HG02588 (cell line): ENCODE results near the gene SMTNL2.
"Not testable (repeated sequence)": the region's sequence is repeated elsewhere in the genome, so short reads cannot be mapped to it uniquely, and the experiment has no call there.

Source experiments
- ATAC-seq: cut with Tn5 transposase; IDR thresholded peaks from one replicate; pipeline ENCODE4 v1.9.1; 2021; ENCODE audit warnings: mild to moderate bottlenecking, moderate library complexity; ENCODE audit not compliant: unreplicated experiment

Gene SMTNL2

DNA sequence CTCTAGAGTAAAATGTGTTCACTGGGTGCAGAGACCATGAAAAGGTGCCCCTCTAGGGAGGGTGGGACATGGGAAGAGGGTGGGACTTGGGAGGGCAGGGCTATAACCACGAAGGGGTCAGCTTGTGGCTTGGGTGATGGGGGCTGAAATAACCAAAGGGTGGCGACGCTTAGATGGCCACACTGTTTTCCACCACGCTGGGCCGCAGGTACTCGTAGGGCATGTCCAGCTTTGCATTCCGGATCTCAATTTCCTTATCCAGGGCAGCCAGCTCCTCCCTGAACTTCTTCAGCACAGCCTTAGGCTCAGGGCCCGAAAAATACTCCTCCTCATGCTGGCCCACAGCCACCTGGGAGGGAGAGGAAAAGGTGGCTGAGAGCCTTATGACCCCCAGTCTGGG lies 47.1 kb downstream of the SMTNL2 start:
- no peak for ATAC-seq

GRCh38 chr17:4631836-4632580 lies 47.7 kb downstream of the SMTNL2 start:
- ATAC-seq, result no peak

- no peak for ATAC-seq
Observed at GRCh38 chr17:4632581-4632920, 48.2 kb downstream of the SMTNL2 start.

DNA sequence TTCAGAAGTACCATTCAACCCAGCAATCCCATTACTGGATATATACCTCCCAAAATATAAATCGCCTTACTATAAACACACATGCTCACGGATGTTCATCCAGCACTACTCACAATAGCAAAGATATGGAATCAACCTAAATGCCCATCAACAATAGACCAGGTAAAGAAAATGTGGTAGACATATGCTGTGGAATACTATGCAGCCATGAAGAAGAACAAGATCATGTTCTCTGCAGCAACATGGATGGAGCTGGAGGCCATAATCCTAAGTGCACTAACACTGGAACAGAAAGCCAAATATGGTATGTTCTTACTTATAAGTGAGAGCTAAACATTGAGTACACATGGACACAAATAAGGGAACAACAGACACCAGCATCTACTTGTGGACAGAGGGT lies 49.3 kb downstream of the SMTNL2 start:
- ATAC-seq, result no peak

DNA sequence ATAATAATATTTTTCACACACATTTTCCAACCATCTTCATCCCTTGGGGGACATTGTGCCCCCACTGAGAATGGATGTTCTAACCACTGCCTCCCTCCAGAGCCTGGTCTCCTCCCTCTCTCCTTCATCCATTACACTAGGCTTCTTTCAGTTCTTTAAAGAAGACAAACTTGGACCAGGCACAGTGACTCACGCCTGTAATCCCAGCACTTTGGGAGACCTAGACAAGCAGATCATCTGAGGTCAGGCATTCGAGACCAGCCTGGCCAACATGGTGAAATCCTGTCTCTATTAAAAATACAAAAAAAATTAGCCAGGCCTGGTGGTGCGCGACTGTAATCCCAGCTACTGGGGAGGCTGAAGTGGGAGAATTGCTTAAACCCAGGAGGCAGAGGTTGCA lies 50.6 kb downstream of the SMTNL2 start:
- no peak for ATAC-seq

- no peak for ATAC-seq
Observed at GRCh38 chr17:4635823-4636375, 51.6 kb downstream of the SMTNL2 start.

DNA sequence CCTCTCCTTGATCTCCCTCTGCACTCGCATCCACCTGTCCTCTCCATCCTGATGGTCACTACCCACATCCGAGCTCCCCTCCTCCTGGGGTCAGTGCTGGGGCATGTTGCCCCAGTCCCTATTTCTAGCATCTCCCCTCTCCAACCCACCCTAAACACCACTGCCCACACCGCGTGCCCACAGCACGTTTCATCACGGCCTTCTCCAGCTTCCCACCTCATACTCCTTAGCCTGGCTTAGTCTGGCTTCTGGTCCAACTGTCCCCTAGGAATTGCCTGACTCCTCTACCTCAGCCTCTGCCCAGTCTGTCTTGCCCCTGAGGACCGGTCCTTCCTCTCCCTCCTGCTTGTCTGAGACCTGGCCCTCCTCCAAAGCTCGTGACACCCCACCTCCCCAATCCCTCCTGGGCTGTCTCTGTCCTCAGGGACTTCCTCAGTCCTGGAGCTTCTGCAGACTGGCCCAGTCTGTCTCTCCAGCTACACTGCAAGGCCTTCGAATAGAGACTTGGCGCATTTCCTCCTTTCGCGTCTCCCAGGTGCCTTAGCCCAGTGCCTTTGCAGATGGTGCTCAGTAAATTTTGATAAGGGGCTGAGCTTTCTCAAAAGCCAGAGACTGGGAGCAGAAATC lies 52.3 kb downstream of the SMTNL2 start:
- no peak for ATAC-seq

GRCh38 chr17:4638766-4639165 lies 54.4 kb downstream of the SMTNL2 start:
- not testable (repeated sequence) for ATAC-seq

DNA sequence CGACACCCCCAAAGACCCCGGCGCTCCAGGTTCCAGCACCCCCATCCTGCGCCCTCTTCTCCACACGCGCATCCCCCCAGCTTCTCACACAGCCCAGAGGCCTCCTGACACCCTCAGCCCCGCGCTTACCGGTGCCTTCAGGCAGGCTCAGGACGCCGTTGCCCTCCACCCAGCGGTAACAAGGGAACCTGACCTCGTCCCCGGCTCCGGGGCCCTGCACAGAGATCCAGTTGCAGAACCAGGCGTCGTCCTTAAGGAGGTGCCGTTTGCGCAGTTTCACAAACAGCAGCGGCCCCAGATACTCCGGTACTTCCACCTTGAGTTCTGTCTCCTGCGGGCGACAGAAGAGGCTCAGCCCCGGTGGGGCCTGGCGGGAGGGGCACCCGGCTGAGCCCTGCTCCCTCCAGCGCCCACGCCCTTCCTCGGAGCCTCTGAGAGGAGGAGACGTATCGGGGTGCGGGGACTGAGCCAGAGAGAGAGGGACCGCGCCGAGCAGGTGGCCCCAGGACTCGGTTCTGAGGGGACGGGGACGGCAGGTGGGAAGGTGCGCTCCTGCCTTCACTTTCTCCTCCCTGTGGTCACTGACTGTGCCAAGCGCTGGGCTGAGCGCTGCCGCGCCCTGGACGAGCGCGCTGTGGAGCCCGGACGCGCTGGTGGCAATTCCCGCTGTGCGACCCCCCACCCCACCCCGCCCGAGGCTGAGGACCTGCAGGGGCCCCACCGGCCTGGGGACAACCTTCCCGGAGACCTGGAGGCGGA lies 55.2 kb downstream of the SMTNL2 start:
- ATAC-seq, result not testable (repeated sequence)

DNA sequence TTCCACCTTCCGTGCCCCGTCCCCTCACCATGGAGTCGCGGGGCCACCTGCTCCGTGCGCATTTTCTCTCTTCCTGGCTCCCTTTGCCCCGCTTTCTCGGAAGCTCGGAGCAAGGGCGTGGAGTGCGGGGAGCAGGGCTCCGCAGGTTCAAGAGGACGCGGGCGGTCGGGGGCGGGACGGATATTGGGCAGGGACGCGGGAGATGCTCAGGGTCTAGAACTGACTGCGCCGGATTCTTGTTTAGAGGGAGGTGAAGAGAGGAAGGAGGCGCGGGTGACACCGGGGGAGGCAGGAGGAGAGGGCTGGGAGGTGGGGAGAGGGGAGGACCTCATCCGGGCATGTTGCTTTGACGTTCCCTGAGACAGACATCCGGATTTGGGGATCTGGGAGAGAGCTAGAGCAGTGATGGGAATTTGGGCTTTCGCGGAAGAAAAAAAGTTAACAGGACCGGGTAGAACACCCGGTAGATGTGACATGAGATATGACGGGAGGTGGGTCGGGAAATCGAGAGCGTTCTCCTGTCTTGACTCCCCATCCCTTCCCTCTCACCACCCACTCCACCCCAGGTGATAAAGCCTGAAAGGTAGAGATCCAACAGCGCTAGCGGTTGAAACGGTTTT lies 56.4 kb downstream of the SMTNL2 start:
- not testable (repeated sequence) for ATAC-seq

DNA sequence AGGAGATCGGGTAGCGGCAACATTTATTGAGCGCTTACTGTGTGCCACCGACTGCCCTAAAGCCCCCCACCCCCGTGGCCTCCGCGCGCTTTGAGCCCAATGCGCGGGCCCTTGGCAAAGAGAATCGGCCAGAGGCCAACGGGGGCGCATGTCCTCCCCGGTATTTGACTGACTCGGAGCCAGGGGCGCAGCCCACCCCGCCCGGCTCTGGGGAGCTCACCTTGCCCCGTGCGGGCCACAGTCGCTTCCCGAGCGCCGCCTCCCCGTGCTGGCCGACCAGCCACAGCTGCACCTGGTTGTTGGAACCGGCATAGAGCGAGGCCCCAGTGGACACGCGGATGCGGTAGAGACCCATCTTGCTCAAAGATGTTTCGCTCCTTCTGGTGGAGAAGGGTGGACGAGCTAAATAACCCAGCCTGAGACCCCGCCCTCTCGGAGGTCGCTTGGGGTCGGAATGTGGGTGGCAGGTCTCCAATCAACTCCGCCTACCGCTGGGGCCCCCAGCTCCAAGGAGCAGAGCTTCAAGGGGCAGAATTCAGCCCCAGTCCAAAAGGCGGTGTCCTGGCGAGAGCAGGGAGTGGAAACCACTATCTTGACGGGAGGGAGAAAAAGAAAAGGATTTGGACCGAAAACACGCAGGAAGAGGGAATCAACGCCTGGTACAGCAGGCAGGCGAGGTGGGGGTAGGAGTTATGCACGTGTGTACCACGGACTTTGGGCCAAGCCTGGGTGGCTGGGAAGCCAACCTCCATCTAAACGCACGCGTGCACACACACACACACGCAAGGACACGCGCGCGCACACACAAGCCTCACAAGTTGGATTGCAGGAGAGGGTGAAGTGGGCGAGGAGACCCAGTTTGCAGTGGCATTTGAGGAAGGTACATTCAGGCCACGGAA lies 57.2 kb downstream of the SMTNL2 start, which contains the start of gene ALOX15:
Gene ALOX15, minus strand, starts transcription at position 382 of the 899 bp plus-strand sequence. Its CDS starts 27 bp downstream, at position 355.
- no peak for ATAC-seq

DNA sequence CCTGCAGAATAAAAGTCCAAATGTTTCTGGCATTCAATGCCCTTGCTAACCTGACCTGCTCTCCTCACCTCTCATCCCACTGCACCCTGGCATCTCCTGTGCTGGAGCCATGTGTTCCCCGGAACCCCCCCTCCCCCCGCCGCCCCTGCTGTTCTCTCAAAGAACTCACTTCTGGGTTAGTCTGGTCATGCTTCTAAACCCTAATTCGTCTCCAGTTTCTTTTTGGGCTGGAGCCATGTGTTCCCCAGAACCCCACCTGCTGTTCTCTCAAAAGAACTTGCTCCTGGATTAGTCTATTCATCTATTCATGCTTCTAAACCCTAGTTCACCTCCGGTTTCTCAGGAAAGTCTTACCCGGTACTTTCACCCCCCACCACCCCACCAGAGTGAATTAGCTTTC lies 58.0 kb downstream of the SMTNL2 start:
- ATAC-seq, result no peak

DNA sequence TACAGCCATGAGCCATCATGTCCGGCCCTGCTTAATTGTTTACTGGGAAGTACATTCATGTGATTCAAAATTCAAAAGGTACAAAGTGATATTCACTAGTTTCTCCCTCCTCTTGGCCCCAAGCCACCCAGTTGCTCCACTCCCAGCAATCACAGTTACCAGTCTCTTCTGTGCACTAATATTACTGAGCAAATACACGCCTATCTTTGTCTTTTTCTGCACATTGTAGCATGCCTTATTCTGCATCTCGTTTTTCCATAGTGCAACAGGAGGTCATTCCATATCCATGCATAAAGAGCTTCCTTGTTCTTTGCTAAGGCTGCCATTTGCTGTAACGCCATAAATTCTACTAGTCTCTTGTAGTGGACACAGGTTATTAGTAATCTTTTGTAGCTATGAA lies 59.3 kb downstream of the SMTNL2 start:
- no peak for ATAC-seq

DNA sequence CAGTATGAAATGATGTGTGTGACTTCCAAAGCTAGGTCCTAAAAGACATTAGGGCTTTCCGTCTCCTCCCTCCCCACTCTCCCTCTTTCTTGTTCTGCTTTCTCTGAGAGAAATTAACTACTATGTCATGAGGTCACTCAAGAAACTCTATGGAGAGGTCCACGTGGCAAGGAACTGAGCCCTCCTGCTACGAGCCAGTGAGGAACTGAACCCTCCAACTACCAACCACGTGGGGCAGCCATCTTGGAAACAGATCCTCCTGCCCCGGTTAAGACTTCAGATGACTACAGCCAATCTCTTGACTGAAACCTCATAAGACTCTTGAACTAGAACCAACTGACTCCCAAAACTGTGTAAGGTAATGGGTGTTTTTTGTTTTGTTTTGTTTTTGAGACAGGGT lies 61.3 kb downstream of the SMTNL2 start:
- ATAC-seq, result no peak

DNA sequence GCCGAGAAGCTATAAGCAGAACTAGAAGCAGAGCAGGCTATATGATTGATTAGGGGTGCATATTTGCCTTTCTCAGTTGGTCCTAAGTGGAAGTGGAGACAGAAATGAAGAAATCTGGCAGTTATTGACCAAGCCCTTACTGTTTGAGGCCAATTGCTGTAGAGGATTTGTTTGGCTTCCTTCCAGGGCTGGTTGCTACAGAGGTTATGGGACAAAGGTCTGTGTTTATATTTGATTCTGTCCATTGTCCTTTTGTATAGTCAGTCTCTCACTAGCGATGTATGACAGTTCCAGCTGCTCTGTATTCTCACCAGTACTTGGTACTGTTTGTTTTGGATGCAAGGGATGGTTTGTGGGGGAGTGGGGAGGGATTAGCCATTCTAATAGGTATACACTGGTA lies 64.4 kb downstream of the SMTNL2 start:
- no peak for ATAC-seq

GRCh38 chr17:4652997-4653396 lies 68.7 kb downstream of the SMTNL2 start:
- no peak for ATAC-seq

GRCh38 chr17:4655933-4656332 lies 71.6 kb downstream of the SMTNL2 start:
- ATAC-seq, result not testable (repeated sequence)

DNA sequence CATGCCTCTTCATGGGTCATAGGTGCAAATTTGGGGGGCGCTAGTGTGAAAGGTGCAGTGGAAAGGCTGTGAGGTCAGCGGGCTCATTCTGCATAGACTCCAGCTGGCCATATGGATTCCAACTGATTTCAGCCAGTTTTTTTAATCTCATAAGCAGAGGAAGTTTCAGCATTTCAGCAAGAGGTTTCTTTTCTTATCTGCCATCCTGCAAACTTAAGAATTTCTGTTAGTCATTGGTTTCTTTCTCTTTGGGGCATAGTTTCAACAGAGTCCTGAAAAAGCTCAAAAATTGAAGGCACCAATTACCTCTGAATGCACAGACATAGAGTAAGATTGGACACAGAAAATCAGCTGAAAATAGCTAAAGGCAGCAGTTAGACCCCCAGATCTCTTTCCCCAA lies 73.3 kb downstream of the SMTNL2 start:
- no peak for ATAC-seq
